Liver (tissue), 9 donors: ENCODE data around the gene PARD3. TPM values are rescaled to one million over a fixed set of nuclear protein-coding genes. Genes with fewer than 3 reads are reported as not detected.

Experiments used
- DNase-seq: peaks from one replicate; pipeline ENCODE4 v3.0.0-alpha.2; 2017; ENCODE audit warnings: low spot score
- H3K27ac ChIP-seq, 2 donors: one replicate each; pipeline ENCODE4 v1.7.0; 2013; ENCODE audit warnings: inconsistent platforms in 2 of 2, low read length in 2 of 2, control low read depth in 1 of 2, low read depth in 1 of 2, mild to moderate bottlenecking in 1 of 2
- H3K27me3 ChIP-seq, 4 donors: one replicate each; pipeline versions ENCODE4 v1.6.1 to v1.7.0; 2013; ENCODE audit warnings: low read length in 3 of 4, inconsistent platforms in 1 of 4, mild to moderate bottlenecking in 1 of 4, moderate library complexity in 1 of 4; ENCODE audit not compliant: control insufficient read depth in 4 of 4, insufficient read depth in 4 of 4
- H3K36me3 ChIP-seq, 4 donors: one replicate each; pipeline versions ENCODE4 v1.6.1 to v1.7.0; 2013; ENCODE audit warnings: low read length in 3 of 4, mild to moderate bottlenecking in 3 of 4, low read depth in 1 of 4, moderate library complexity in 1 of 4; ENCODE audit not compliant: control insufficient read depth in 4 of 4, insufficient read depth in 3 of 4
- H3K4me1 ChIP-seq, 4 donors: one replicate each; pipeline versions ENCODE4 v1.6.1 to v1.7.0; 2013; ENCODE audit warnings: low read length in 3 of 4, mild to moderate bottlenecking in 3 of 4, moderate library complexity in 1 of 4; ENCODE audit not compliant: control insufficient read depth in 4 of 4, insufficient read depth in 4 of 4
- H3K4me3 ChIP-seq, 3 donors: one replicate each; pipeline versions ENCODE4 v1.6.1 to v1.7.0; 2013; ENCODE audit warnings: low read length in 3 of 3, control low read depth in 1 of 3, low read depth in 1 of 3, mild to moderate bottlenecking in 1 of 3
- H3K9ac ChIP-seq, 2 donors: one replicate each; pipeline ENCODE4 v1.7.0; 2013; ENCODE audit warnings: low read length in 2 of 2, mild to moderate bottlenecking in 2 of 2, moderate library complexity in 2 of 2, control low read depth in 1 of 2, low read depth in 1 of 2
- H3K9me3 ChIP-seq, 4 donors: one replicate each; pipeline versions ENCODE4 v1.6.1 to v1.7.0; 2013; ENCODE audit warnings: low read length in 3 of 4; ENCODE audit not compliant: control insufficient read depth in 4 of 4
- EGR1 ChIP-seq, 2 donors: IDR thresholded peaks; 2 replicates each; pipeline ENCODE4 v1.6.1; 2016 to 2018; ENCODE audit warnings: antibody characterized with exemption in 2 of 2, low read depth in 2 of 2
- FOXA1 ChIP-seq: IDR thresholded peaks from 2 replicates; pipeline ENCODE4 v1.6.1; 2016; ENCODE audit warnings: antibody characterized with exemption
- FOXA2 ChIP-seq: IDR thresholded peaks from 2 replicates; pipeline ENCODE4 v1.6.1; 2016; ENCODE audit warnings: antibody characterized with exemption
- GABPA ChIP-seq, 2 donors: IDR thresholded peaks in 1 of 2; conservative IDR thresholded peaks in 1 of 2; 2 replicates each; pipeline ENCODE4 v1.6.1; 2016; ENCODE audit warnings: antibody characterized with exemption in 2 of 2, mild to moderate bottlenecking in 1 of 2, moderate library complexity in 1 of 2
- HNF4A ChIP-seq, 2 donors: conservative IDR thresholded peaks; 2 replicates each; pipeline ENCODE4 v1.6.1; 2016; ENCODE audit warnings: antibody characterized with exemption in 2 of 2, mild to moderate bottlenecking in 2 of 2
- HNF4G ChIP-seq: IDR thresholded peaks from 2 replicates; pipeline ENCODE4 v1.6.1; 2016; ENCODE audit warnings: antibody characterized with exemption
- JUND ChIP-seq, 2 donors: IDR thresholded peaks; 2 replicates each; pipeline ENCODE4 v1.6.1; 2016; ENCODE audit warnings: antibody characterized with exemption in 2 of 2
- MAX ChIP-seq: IDR thresholded peaks from 2 replicates; pipeline ENCODE4 v1.6.1; 2016; ENCODE audit warnings: antibody characterized with exemption
- NR2F2 ChIP-seq: IDR thresholded peaks from 2 replicates; pipeline ENCODE4 v1.6.1; 2016; ENCODE audit warnings: antibody characterized with exemption
- RAD21 ChIP-seq, 2 donors: IDR thresholded peaks; 2 replicates each; pipeline ENCODE4 v1.6.1; 2016; ENCODE audit warnings: antibody characterized with exemption in 2 of 2, mild to moderate bottlenecking in 2 of 2
- REST ChIP-seq: IDR thresholded peaks from 2 replicates; pipeline ENCODE4 v1.6.1; 2016; ENCODE audit warnings: antibody characterized with exemption, mild to moderate bottlenecking
- RXRA ChIP-seq, 2 donors: IDR thresholded peaks; 2 replicates each; pipeline ENCODE4 v1.6.1; 2017 to 2018; ENCODE audit warnings: antibody characterized with exemption in 2 of 2, mild to moderate bottlenecking in 1 of 2
- SP1 ChIP-seq: IDR thresholded peaks from 2 replicates; pipeline ENCODE4 v1.6.1; 2018; ENCODE audit warnings: antibody characterized with exemption, mild to moderate bottlenecking
- TAF1 ChIP-seq: conservative IDR thresholded peaks from 2 replicates; pipeline ENCODE4 v1.6.1; 2016; ENCODE audit warnings: antibody characterized with exemption, mild to moderate bottlenecking
- YY1 ChIP-seq: IDR thresholded peaks from 2 replicates; pipeline ENCODE4 v1.6.1; 2016; ENCODE audit warnings: antibody characterized with exemption, mild to moderate bottlenecking
- ZBTB33 ChIP-seq: IDR thresholded peaks from 2 replicates; pipeline ENCODE4 v1.6.1; 2016; ENCODE audit warnings: antibody characterized with exemption
- WGBS: extraction: QIAGEN DNeasy Blood & Tissue Kit; methylation state at CpG from one replicate; pipeline ENCODE4 v1.1.7; 2013; 5-methylcytosine and 5-hydroxymethylcytosine counted together
- polyA plus RNA-seq, 2 donors: library from polyadenylated mRNA; stranded (reverse) in 1 of 2; unstranded in 1 of 2; fragments of 200-250 nt in 1 of 2; fragments of >200 nt in 1 of 2; fragmentation: Nextera tagmentation in 1 of 2; extraction: Ambion mirVana in 1 of 2; gene quantifications; one replicate each; pipeline versions ENCODE4 v1.2.1 to v1.2.3, GENCODE V29; 2013 to 2015
- total RNA-seq, 2 donors: library from RNA; depleted of rRNA; stranded (reverse); fragments of >200 nt; gene quantifications; one replicate each; pipeline ENCODE4 v1.2.3, GENCODE V29; 2014
- TF ChIP-seq, protein P1 (sequence below): IDR thresholded peaks from 2 replicates; pipeline ENCODE4 v1.6.1; 2016; ENCODE audit warnings: antibody characterized with exemption
- TF ChIP-seq, protein P2 (sequence below): fragments of 150-350 bp; IDR thresholded peaks from 2 replicates; pipeline ENCODE4 v1.5.1; 2017; ENCODE audit warnings: improper control_type of control experiment, low read depth, low read length; ENCODE audit not compliant: missing input control
- donor health status: healthy.
- donor health status: healthy.
- donor health status: healthy.
- donor health status: healthy.
- donor health status: healthy.

Gene PARD3
- total and polyA plus RNA-seq, 4 donors: 12.3 to 43.8 (median 13.5) TPM

- H3K27me3 ChIP-seq: no peaks in the 10 kb centered on the region
- H3K4me3 ChIP-seq: no peak overlapping the region
- no peak overlapping the region for H3K27ac ChIP-seq
- no peak for DNase-seq
- H3K9me3 ChIP-seq: no peaks in the 10 kb centered on the region
- no peak for TF ChIP-seq NR2F2
- H3K4me1 ChIP-seq: peaks cover 11 to 23% (median 18%) of the 10 kb centered on the region in 4 donors
- no peaks in the 10 kb centered on the region for H3K36me3 ChIP-seq
- WGBS: 88% methylated on average over 1 of the region's 1 CpG
- no peak overlapping the region for H3K9ac ChIP-seq
Observed at GRCh38 chr10:34553747-34554146, 261.3 kb downstream of the PARD3 start.

DNA sequence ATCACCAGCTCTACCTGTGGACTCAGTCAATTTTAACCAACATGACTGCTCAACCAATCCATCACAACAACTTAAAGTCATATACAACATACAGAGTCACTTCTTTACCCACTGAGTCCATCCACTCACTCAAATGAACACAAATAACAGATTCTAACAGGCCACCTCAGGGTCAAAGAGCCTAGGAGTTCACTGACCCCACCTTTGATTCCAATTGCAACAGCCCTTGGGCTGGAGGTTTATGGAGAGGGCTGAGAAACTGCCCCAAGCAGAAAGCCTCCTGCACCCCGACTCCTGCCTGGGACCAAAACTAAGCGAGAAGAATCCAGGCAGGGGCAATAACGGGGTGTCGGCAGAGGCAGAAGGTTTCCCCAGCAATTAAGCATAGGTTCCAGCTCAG is 263.8 kb downstream of the PARD3 start:
- TF ChIP-seq RXRA (IDR thresholded peaks at IDR 0.05) (peak; percentile 97 to 99), FOXA1 (no peak), YY1 (no peak), FOXA2 (no peak), HNF4G (peak; percentile 83), ZBTB33 (no peak), EGR1 (IDR thresholded peaks at IDR 0.05; ENCODE audit: low read depth in 2 of 2) (no peak), HNF4A (conservative IDR thresholded peaks at IDR 0.05) (peak; percentile 87 to 94), SP1 (peak; percentile 60), GABPA (IDR thresholded peaks at IDR 0.05 in 1 of 2, conservative IDR thresholded peaks at IDR 0.05 in 1 of 2) (no peak), JUND (IDR thresholded peaks at IDR 0.05) (peak in 1 of 2 donors; percentile 34), MAX (no peak), TAF1 (no peak), REST (no peak), RAD21 (IDR thresholded peaks at IDR 0.05) (peak in 1 of 2 donors; percentile 40), NR2F2 (peak; percentile 94)
- TF ChIP-seq, protein P1, sequence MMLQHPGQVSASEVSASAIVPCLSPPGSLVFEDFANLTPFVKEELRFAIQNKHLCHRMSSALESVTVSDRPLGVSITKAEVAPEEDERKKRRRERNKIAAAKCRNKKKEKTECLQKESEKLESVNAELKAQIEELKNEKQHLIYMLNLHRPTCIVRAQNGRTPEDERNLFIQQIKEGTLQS: no peak
- TF ChIP-seq, protein P2, sequence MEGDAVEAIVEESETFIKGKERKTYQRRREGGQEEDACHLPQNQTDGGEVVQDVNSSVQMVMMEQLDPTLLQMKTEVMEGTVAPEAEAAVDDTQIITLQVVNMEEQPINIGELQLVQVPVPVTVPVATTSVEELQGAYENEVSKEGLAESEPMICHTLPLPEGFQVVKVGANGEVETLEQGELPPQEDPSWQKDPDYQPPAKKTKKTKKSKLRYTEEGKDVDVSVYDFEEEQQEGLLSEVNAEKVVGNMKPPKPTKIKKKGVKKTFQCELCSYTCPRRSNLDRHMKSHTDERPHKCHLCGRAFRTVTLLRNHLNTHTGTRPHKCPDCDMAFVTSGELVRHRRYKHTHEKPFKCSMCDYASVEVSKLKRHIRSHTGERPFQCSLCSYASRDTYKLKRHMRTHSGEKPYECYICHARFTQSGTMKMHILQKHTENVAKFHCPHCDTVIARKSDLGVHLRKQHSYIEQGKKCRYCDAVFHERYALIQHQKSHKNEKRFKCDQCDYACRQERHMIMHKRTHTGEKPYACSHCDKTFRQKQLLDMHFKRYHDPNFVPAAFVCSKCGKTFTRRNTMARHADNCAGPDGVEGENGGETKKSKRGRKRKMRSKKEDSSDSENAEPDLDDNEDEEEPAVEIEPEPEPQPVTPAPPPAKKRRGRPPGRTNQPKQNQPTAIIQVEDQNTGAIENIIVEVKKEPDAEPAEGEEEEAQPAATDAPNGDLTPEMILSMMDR: no peak
- DNase-seq: peak; percentile 36
- H3K27ac ChIP-seq: peak overlapping the region in 1 of 2 donors; percentile 14

More for the DNA sequence above, 263.8 kb downstream of the PARD3 start:
- H3K4me3 ChIP-seq: no peak overlapping the region
- H3K9me3 ChIP-seq: no peaks in the 10 kb centered on the region
- no peaks in the 10 kb centered on the region for H3K36me3 ChIP-seq
- no peak overlapping the region for H3K9ac ChIP-seq
- WGBS: 66% methylated on average over 4 of the region's 4 CpGs
- H3K27me3 ChIP-seq: no peaks in the 10 kb centered on the region
- peaks cover 11 to 26% (median 21%) of the 10 kb centered on the region in 4 donors for H3K4me1 ChIP-seq
